Adrenal gland (tissue), 5 donors: ENCODE results near the gene ARPIN.
"Not testable (repeated sequence)": the region's sequence is repeated elsewhere in the genome, so short reads cannot be mapped to it uniquely, and the experiment has no call there.

Experiments used
- CTCF ChIP-seq, 6 experiments: fragments of 450-650 bp in 4 of 6; fragments of 200-600 bp in 2 of 6; sonication (generic) in 1 of 6; IDR thresholded peaks; 1 replicate in 5 of 6; 2 replicates in 1 of 6; pipeline versions ENCODE4 v1.5.1 to v1.8.0; 2016 to 2021; ENCODE audit warnings: antibody characterized with exemption in 6 of 6, mild to moderate bottlenecking in 2 of 6, moderate library complexity in 1 of 6
- POLR2A ChIP-seq, 2 donors: fragments of 450-650 bp; IDR thresholded peaks; one replicate each; pipeline ENCODE4 v1.6.1; 2017; ENCODE audit warnings: antibody characterized with exemption in 2 of 2, mild to moderate bottlenecking in 2 of 2, moderate library complexity in 1 of 2
- donor health status: DM: no; HTN: no; CAD: no.

GRCh38 chr15:89885179-89885578, 27.6 kb downstream of the ARPIN start:
- not testable (repeated sequence) for TF ChIP-seq CTCF, POLR2A (IDR thresholded peaks at IDR 0.05)
